HepG2 (cell line): ENCODE measurements around the gene NOXA1. TPM values are rescaled to one million over a fixed set of nuclear protein-coding genes. Genes with fewer than 3 reads are reported as not detected.
A peak's percentile ranks its signal among the peaks of the same experiment; 100 is the strongest.

Experiments used
- ATAD3A ChIP-seq: sonication (generic); formaldehyde crosslinking; IDR thresholded peaks from 2 replicates; pipeline ENCODE4 v1.4.0; 2020; ENCODE audit warnings: missing genetic modification reagents
- DR1 ChIP-seq: sonication (generic); formaldehyde crosslinking; IDR thresholded peaks from 2 replicates; pipeline ENCODE4 v1.8.0; 2021; ENCODE audit warnings: mild to moderate bottlenecking, missing genetic modification reagents, inconsistent platforms
- GRHL1 ChIP-seq: sonication (generic); formaldehyde crosslinking; conservative IDR thresholded peaks from 2 replicates; pipeline ENCODE4 v1.8.0; 2022; ENCODE audit warnings: missing genetic modification reagents
- HDAC2 ChIP-seq: sonication (generic); formaldehyde crosslinking; IDR thresholded peaks from 2 replicates; pipeline ENCODE4 v1.4.0; 2020; ENCODE audit warnings: missing genetic modification reagents
- MLXIP ChIP-seq: sonication (generic); formaldehyde crosslinking; IDR thresholded peaks from 2 replicates; pipeline ENCODE4 v1.9.0; 2021; ENCODE audit warnings: missing genetic modification reagents, borderline replicate concordance
- TAF1 ChIP-seq: sonication (generic); formaldehyde crosslinking; IDR thresholded peaks from 2 replicates; pipeline ENCODE4 v1.4.0; 2020; ENCODE audit warnings: missing genetic modification reagents
- TBX2 ChIP-seq: sonication (generic); formaldehyde crosslinking; IDR thresholded peaks from 2 replicates; pipeline ENCODE4 v1.5.0; 2020; ENCODE audit warnings: missing genetic modification reagents, mild to moderate bottlenecking, borderline replicate concordance
- XRCC5 ChIP-seq: fragments of 200-400 bp; formaldehyde crosslinking; optimal IDR thresholded peaks from 2 replicates; pipeline ENCODE3; 2017; ENCODE audit warnings: mild to moderate bottlenecking, low read length
- ZNF263 ChIP-seq: sonication (generic); formaldehyde crosslinking; IDR thresholded peaks from 2 replicates; pipeline ENCODE4 v1.4.0; 2020; ENCODE audit warnings: missing genetic modification reagents
- ZNF296 ChIP-seq: sonication (generic); formaldehyde crosslinking; conservative IDR thresholded peaks from 2 replicates; pipeline ENCODE4 v1.5.0; 2020; ENCODE audit warnings: mild to moderate bottlenecking, missing genetic modification reagents
- ZNF530 ChIP-seq: sonication (generic); formaldehyde crosslinking; IDR thresholded peaks from 2 replicates; pipeline ENCODE4 v1.5.0; 2020; ENCODE audit warnings: low read depth, mild to moderate bottlenecking, missing genetic modification reagents
- ZNF83 ChIP-seq: sonication (generic); formaldehyde crosslinking; IDR thresholded peaks from 2 replicates; pipeline ENCODE4 v1.4.0; 2020; ENCODE audit warnings: missing genetic modification reagents, mild to moderate bottlenecking, borderline replicate concordance
- ZSCAN30 ChIP-seq: sonication (generic); formaldehyde crosslinking; IDR thresholded peaks from 2 replicates; pipeline ENCODE4 v1.5.0; 2020; ENCODE audit warnings: mild to moderate bottlenecking, missing genetic modification reagents
- polyA plus RNA-seq, 8 experiments: library from polyadenylated mRNA; depleted of rRNA in 3 of 8; stranded (reverse) in 7 of 8; unstranded in 1 of 8; fragments of >200 nt; fragmentation: Illumina TruSeq in 4 of 8; extraction: Trizol in 4 of 8; gene quantifications; 2 replicates each; pipeline versions ENCODE4 v1.2.1 to v1.2.3, GENCODE V29; 2011 to 2016; ENCODE audit warnings: low read depth in 4 of 8, missing spikeins in 1 of 8, mixed read lengths in 1 of 8; ENCODE audit not compliant: insufficient read depth in 1 of 8
- total RNA-seq, 5 experiments: library from RNA; depleted of rRNA; stranded (reverse); fragments of >200 nt; fragmentation: Illumina TruSeq; extraction: Trizol; gene quantifications; 2 replicates each; pipeline ENCODE4 v1.2.3, GENCODE V29; 2016; ENCODE audit warnings: low read depth in 1 of 5
- TF ChIP-seq, protein P1 (sequence below): sonication (generic); formaldehyde crosslinking; IDR thresholded peaks from 2 replicates; pipeline ENCODE4 v1.4.0; 2020; ENCODE audit warnings: missing genetic modification reagents, borderline replicate concordance
- TF ChIP-seq, protein P2 (sequence below): sonication (generic); formaldehyde crosslinking; IDR thresholded peaks from 2 replicates; pipeline ENCODE4 v1.5.0; 2020; ENCODE audit warnings: missing genetic modification reagents
- TF ChIP-seq, protein P3 (sequence below): sonication (generic); formaldehyde crosslinking; IDR thresholded peaks from 2 replicates; pipeline ENCODE4 v1.4.0; 2020; ENCODE audit warnings: missing genetic modification reagents
- TF ChIP-seq, protein P4 (sequence below): sonication (generic); formaldehyde crosslinking; conservative IDR thresholded peaks from 2 replicates; pipeline ENCODE4 v1.4.0; 2020; ENCODE audit warnings: missing genetic modification reagents

The NOXA1 gene
- total and polyA plus RNA-seq, 2 of the 13 experiments (the other 11 are each of a cell fraction or from before 2014, with no cell fraction given): 0.78 to 1.2 TPM

- TF ChIP-seq HDAC2 (CRISPR knock-in tag) (0 out of 2 replicates have a peak, but pooled peaks have one; percentile 42), TBX2 (CRISPR knock-in tag) (peak; percentile 55; the same call in 1 of the 2 replicates), ZNF83 (no peak), GRHL1 (CRISPR knock-in tag) (no peak), ZNF530 (no peak), ZNF296 (CRISPR knock-in tag) (no peak), ATAD3A (no peak), ZNF263 (CRISPR knock-in tag) (no peak), DR1 (peak; percentile 22; the same call in 1 of the 2 replicates), TAF1 (CRISPR knock-in tag) (no peak), XRCC5 (peak; percentile 41), ZSCAN30 (no peak), MLXIP (CRISPR knock-in tag) (no peak)
- TF ChIP-seq, protein P1, sequence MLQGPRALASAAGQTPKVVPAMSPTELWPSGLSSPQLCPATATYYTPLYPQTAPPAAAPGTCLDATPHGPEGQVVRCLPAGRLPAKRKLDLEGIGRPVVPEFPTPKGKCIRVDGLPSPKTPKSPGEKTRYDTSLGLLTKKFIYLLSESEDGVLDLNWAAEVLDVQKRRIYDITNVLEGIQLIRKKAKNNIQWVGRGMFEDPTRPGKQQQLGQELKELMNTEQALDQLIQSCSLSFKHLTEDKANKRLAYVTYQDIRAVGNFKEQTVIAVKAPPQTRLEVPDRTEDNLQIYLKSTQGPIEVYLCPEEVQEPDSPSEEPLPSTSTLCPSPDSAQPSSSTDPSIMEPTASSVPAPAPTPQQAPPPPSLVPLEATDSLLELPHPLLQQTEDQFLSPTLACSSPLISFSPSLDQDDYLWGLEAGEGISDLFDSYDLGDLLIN (CRISPR knock-in tag): no peak
- TF ChIP-seq, protein P2, sequence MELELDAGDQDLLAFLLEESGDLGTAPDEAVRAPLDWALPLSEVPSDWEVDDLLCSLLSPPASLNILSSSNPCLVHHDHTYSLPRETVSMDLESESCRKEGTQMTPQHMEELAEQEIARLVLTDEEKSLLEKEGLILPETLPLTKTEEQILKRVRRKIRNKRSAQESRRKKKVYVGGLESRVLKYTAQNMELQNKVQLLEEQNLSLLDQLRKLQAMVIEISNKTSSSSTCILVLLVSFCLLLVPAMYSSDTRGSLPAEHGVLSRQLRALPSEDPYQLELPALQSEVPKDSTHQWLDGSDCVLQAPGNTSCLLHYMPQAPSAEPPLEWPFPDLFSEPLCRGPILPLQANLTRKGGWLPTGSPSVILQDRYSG: no peak
- TF ChIP-seq, protein P3, sequence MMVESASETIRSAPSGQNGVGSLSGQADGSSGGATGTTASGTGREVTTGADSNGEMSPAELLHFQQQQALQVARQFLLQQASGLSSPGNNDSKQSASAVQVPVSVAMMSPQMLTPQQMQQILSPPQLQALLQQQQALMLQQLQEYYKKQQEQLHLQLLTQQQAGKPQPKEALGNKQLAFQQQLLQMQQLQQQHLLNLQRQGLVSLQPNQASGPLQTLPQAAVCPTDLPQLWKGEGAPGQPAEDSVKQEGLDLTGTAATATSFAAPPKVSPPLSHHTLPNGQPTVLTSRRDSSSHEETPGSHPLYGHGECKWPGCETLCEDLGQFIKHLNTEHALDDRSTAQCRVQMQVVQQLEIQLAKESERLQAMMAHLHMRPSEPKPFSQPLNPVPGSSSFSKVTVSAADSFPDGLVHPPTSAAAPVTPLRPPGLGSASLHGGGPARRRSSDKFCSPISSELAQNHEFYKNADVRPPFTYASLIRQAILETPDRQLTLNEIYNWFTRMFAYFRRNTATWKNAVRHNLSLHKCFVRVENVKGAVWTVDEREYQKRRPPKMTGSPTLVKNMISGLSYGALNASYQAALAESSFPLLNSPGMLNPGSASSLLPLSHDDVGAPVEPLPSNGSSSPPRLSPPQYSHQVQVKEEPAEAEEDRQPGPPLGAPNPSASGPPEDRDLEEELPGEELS (CRISPR knock-in tag): no peak
- TF ChIP-seq, protein P4, sequence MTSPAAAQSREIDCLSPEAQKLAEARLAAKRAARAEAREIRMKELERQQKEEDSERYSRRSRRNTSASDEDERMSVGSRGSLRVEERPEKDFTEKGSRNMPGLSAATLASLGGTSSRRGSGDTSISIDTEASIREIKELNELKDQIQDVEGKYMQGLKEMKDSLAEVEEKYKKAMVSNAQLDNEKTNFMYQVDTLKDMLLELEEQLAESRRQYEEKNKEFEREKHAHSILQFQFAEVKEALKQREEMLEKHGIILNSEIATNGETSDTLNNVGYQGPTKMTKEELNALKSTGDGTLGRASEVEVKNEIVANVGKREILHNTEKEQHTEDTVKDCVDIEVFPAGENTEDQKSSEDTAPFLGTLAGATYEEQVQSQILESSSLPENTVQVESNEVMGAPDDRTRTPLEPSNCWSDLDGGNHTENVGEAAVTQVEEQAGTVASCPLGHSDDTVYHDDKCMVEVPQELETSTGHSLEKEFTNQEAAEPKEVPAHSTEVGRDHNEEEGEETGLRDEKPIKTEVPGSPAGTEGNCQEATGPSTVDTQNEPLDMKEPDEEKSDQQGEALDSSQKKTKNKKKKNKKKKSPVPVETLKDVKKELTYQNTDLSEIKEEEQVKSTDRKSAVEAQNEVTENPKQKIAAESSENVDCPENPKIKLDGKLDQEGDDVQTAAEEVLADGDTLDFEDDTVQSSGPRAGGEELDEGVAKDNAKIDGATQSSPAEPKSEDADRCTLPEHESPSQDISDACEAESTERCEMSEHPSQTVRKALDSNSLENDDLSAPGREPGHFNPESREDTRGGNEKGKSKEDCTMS: no peak
Observed at GRCh38 chr9:137459601-137460362, 36.6 kb downstream of the NOXA1 start (continued).
